Measurements from ENCODE around the gene DDIAS.

- no peak for TF ChIP-seq EZH2 (IDR thresholded peaks at IDR 0.05; ENCODE audit: low read depth)
- no peak for TF ChIP-seq CTCF (conservative IDR thresholded peaks at IDR 0.05)
Observed at GRCh38 chr11:82929121-82929520, 27.6 kb downstream of the DDIAS start.

Measured in PC-9 (cell line).